Peyer's patch (tissue), 4 donors: ENCODE data around the gene FIGNL1.
"Not testable (repeated sequence)": the region's sequence is repeated elsewhere in the genome, so short reads cannot be mapped to it uniquely, and the experiment has no call there.

Experiments used
- POLR2A ChIP-seq, 2 donors: fragments of 450-650 bp; IDR thresholded peaks; one replicate each; pipeline ENCODE4 v1.5.1; 2017; ENCODE audit warnings: antibody characterized with exemption in 2 of 2, mild to moderate bottlenecking in 2 of 2, moderate library complexity in 2 of 2
- TF ChIP-seq, protein P1 (sequence below), 6 experiments: fragments of 450-650 bp in 4 of 6; fragments of 200-600 bp in 2 of 6; sonication (generic) in 1 of 6; IDR thresholded peaks; one replicate each; pipeline ENCODE4 v1.5.1; 2017 to 2019; ENCODE audit warnings: antibody characterized with exemption in 6 of 6, mild to moderate bottlenecking in 3 of 6, moderate library complexity in 1 of 6

DNA sequence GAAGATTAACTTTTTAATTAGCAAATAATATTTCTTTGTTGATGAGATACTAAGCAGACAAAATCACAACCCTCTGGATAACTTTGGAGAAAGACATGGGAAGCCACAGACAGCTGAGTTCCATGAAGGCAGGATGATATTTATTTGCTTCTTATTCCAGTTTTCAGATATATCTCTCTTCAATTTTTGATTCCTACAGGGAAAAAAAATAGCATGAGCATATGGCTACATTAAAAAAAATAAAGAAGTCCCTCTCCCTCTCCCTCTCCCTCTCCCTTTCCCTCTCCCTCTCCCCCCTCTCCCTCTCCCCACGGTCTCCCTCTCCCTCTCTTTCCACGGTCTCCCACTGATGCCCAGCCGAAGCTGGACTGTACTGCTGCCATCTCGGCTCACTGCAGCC lies 8.5 kb upstream of the FIGNL1 start:
- TF ChIP-seq POLR2A (IDR thresholded peaks at IDR 0.05): not testable (repeated sequence)
- TF ChIP-seq, protein P1, sequence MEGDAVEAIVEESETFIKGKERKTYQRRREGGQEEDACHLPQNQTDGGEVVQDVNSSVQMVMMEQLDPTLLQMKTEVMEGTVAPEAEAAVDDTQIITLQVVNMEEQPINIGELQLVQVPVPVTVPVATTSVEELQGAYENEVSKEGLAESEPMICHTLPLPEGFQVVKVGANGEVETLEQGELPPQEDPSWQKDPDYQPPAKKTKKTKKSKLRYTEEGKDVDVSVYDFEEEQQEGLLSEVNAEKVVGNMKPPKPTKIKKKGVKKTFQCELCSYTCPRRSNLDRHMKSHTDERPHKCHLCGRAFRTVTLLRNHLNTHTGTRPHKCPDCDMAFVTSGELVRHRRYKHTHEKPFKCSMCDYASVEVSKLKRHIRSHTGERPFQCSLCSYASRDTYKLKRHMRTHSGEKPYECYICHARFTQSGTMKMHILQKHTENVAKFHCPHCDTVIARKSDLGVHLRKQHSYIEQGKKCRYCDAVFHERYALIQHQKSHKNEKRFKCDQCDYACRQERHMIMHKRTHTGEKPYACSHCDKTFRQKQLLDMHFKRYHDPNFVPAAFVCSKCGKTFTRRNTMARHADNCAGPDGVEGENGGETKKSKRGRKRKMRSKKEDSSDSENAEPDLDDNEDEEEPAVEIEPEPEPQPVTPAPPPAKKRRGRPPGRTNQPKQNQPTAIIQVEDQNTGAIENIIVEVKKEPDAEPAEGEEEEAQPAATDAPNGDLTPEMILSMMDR (IDR thresholded peaks at IDR 0.05): not testable (repeated sequence)
